Middle frontal gyrus (tissue), 1 donor: ENCODE data around the gene TH.
"Not testable (repeated sequence)": the region's sequence is repeated elsewhere in the genome, so short reads cannot be mapped to it uniquely, and the experiment has no call there.

ENCODE experiments used
- DNase-seq: peaks from one replicate; pipeline ENCODE4 v3.0.0-alpha.2; 2015; ENCODE audit warnings: low spot score; ENCODE audit errors: extremely low spot score

The TH gene

DNA sequence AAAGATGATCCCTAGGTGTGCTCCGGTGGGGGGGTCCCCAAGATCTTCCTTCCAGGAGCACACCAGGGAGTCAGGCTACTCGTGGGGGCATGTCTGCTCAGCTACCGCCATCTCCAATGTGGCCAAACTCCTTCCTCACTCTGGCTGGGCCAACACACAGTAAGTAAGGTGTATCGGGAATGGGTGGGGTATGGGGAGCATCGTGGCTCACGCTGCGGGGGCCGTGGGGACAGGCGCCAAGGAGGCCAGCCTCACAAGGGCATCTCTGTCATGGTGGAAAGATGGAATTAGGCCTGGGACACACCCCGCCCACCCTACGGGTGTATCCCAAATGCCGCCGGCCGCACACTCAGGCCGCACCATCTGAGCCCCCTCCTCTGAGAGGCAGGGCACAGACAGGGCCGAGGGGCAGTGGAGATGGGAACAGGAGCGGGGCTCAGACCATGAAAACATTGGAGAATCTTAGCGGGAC is 40.7 kb downstream of the TH start:
- no peak for DNase-seq

DNA sequence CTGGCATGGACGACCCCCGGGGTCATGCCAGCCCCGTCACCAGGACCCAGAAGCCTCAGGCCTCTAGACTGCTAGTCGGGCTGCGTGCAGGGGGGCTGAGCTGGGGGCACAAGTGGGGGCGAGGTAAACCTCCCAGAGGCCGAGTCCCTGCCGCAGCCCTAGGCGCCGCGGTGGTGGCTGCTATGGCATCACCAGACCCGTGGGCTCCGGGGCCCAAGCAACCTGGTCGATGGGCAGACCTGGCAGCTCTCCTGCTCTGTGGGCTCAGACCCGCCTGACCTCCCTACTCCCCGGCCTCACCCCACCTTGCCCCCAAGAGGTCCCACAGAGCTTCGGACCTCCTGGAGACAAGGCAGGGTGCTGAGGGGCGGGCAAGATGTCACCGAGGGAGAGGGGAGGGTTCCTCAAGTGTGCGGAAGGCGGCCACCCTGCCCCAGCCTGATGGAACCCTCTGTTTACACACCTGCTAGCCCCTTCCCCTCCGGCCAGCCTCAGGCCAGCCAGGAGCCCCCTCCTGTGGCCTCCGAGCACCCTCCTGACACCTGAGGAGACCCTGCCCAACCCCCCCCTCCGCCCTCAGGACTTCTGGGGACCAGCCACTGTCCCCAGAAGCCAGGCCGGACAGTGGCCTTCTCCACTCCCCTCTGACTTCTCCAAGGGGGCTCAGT is 41.8 kb downstream of the TH start:
- DNase-seq, result no peak

DNA sequence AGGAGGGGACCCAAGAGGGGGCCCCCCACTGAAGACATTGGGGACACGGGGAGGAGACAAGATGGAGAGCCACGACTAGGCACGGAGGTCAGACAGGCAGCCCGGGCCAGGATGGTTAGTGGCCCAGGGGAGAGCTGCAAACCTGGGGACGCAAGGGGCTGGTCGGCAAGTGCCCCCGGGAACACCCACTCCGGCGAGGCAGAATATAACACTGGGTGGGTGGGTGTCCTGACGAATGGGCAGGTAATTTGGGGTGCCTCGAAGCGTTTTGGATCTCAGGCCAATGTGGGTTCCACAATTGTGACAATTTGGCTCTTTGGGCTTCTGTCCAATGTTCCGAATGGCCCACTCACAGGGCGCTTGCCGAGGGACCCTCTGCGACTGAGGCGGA is 42.3 kb downstream of the TH start:
- no peak for DNase-seq

DNA sequence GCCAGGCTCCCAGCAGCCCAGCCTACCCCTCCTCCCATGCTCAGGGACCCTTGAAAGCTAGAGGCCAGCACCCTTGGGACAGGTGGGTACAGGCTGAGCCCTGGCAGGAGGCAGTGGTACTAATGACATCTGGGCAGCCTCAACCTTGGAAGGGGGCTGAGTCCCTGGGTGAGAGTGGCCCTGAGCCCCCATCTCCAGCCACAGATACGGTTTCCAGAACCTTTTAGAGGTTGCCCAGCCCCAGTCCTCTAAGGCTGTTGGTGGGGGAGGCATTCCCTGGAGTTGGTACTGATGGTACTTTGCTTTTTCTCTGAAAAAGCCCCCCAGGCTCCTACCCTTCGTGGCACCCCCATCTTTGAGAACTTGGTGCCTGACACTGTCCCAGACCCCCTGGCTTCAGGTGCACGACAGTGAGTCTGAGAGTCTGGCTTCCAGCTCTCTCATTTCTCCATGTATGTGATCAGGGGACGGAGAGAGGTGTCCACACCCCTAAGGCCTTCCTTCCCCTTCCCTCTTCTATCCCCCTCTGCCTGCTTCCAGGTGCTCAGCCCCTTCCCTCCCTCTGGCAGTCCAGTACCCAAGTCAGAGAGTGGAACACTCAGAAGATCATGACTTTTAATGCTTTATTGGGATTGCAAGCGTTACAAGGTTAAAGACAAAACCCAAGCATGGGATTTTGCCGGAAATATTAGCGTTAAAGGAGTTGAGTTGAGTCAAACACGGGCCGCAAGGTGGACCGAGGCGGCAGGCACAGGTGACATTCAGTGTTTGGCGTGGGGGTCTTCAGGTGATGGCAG is 42.9 kb downstream of the TH start:
- no peak for DNase-seq

DNA sequence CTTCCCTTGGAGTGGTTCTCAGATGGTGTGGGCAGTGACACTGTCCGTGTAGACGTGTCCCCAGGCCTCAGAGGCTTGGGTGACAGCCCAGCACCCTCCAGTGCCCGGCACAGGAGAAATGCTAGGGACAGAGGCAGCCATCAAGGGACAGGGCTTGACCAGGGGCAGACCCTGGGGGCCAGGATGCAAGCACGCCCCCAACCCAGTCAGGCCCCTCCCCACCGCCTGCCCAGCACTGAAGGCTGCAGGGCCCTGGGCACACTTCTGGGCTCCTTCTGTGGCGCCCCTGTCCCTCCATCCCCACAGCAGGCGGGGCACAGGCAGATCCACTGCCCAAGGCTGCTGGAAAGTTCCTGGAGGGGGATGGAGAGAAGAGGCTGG is 43.5 kb downstream of the TH start:
- DNase-seq, result no peak

DNA sequence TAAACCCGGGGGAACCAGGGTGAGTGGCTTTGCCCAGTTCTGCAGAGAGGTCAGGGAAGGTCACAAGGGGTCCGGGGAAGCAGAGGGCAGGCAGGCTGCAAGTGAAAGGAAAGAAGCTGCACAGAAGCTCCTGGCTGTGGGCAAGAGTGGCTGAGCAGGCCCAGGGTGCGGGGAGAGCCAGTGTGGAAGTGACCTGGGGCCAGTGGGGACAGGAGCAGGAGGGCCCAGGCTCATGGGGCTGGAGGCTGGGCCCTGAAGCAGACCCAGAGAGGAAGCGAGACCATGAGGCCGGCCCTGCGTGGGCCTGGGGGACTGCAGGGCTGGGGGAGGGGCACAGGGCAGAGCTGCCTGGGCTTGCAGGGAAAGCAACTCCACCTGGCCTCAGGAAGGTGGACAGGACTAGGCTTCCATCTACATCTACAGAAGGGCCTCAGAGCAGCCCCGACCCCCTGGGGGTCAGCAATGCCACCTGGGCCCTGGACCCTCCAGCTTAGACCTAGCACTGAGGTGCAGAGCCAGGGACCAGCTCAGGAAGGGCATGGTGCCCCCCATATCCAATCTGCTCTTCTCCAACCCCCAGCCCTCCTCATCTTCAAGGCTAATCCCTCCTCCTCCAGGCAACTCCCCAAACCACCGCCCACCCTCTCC is 44.0 kb downstream of the TH start:
- no peak for DNase-seq

DNA sequence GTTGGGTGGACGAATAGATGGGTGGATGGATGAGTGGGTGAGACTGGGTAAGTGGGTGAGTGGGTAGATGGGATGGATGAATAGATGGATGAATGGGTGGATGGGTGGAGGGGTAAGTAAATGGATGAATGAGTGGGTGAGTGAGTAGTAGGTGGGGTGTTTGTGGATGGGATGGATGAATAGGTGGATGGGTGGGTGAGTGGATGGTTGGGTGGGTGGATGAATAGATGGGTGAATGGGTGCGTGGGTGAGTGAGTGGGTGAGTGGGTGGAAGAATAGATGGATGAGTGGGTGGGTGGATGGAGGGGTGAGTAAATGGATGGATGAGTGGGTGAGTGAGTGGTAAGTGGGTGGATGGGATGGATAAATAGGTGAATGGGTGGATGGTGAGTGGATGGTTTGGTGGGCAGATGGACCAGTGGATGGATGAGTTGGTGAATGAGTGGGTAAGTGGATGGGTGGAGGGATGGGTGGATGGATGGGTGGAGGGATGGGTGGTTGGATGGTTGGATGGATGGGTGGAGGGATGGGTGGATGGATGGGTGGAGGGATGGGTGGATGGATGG is 45.0 kb downstream of the TH start:
- no peak for DNase-seq

DNA sequence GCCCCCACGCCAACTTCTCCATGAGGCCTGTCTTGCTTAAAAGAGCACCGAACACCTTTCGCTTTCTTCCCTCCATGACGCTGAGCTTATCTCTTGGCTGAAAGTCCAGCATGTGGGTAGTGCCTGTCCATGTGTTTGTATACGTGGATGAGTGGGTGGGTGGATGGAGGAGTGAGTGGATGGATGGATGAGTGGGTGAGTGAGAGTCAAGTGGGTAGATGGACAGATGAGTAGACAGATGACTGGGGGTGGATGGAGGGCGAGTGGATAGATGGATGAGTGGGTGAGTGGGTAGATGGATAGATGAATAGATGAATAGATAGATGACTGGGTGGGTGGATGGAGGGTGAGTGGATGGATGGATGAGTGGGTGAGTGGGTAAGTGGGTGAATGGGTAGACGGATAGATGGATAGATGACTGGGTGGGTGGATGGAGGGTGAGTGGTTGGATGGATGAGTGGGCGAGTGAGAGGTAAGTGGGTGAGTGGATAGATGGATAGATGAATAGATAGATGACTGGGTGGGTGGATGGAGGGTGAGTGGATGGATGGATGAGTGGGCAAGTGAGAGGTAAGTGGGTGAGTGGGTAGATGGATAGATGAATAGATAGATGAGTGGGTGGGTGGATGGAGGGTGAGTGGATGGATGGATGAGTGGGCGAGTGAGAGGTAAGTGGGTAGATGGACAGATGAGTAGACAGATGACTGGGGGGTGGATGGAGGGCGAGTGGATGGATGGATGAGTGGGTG is 46.7 kb downstream of the TH start:
- not testable (repeated sequence) for DNase-seq

DNA sequence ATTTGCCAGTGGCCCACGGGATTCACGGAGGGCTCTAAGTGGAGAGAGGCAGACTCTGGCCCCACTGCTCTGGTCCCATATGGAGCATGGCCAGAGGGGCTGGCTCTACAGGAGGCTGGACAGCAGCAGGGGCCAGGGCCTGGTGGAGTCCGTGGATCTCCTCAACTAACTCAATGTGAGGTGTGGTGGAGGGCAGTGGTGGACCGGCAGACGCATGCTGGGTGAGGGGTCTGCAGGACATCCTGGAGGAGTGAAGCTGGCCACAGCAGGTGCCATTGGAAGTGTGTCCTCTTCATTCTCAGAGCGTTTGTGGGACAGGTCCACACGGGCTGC is 48.0 kb downstream of the TH start:
- no peak for DNase-seq

DNA sequence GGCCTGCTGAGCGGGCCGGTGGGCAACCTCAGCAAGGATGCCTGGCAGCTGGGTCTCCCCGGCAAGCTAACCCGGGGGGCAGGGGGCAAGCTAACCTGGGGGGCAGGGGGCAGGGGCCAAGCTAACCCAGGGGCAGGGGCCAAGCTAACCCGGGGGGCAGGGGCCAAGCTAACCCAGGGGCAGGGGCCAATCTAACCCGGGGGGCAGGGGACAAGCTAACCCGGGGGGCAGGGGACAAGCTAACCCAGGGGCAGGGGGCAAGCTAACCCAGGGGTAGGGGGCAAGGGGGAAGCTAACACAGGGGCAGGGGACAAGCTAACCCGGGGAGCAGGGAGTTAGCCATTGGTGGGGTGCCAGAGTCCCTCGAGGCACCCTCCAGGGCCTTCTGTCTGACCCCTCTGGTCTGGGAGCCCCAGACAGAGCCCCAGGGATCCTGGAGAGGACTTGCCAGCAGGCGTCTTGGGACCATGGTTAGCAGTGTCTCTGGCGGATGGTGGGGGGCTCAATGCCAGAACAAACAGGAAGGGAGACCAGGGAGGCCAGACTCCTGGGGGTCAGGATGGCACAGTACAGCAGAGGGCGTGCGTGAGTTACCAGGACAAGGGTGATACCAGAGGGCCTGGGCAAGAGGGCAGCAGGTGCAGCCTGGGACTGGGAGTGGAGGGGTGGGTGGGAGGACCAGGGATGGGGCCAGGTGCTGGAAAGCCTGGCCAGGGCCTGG is 48.5 kb downstream of the TH start:
- DNase-seq, result no peak

DNA sequence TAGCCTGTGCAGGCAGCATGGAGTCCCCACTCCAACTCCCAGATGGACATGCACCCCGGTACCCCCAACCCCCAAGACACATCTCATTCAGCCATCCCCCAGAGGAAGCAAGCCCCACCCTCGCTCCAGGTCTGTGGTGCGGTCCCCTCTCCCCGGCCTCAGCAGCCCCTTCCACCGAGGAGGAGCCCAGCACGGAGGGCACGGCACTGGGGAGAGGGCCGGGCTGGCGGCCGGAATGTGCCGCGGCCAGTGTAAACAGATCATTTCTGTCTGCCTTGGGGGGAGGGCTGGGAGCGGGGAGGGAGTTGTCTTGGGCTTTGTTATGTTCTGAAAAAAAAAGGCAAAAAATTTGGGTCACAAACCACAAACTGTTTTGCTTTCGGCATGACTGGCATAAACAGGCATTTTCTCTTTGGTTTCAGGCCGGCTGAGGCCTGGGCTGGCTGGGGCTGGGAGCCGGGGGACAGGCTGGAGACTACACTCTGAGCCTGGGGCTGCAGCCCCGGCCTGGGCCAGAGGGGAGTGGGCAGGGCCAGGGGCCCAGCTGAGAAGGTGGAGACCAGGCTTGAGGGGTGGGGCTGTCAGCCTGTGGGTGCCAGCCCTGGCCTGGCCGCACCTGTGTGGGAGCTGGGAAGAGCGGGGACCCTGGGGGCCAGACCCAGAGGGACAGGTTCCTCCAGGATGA is 49.3 kb downstream of the TH start:
- DNase-seq, result no peak

DNA sequence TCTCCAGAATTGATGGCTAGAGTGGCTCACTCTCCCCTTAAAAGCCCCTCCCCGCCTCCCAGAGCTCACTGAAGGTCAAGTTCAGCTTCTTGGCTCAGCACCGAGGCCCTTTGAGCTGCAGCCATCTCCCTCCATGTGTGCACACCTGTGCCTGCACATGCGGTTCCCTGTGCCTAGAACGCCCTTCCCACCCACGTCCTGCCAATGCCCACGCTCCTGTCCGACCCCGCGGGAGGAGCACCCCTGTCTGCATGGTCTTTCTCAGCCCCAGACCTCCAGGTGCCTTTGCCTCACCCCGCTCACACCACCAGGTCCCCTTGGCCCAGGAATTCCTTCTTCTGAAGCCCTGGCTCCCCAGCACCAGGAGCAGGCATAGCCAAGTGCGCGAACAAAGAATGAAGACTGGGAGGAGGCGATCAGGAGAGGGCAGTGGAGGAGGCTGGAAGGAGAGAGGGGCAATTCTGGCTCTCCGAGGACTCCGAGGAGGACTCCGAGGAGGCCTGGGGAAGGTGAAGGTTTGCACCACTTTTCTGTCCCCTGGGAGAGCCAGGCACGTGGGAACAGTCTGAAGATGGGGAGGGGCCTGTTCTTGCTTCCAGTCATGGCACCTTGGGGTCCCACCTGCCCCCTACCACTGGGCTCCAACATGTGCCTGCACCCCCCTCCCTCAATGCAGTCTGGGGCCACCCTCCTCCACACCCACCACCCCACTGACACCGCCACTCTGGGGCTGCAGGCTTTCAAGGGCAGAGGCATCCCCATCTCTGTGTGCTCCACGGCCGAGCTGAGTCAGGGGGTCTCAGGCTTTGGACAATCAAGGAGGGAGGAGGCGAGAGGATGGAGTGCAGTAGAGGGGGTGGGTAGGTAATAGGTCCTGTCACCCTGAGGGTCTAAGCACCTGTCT is 50.1 kb downstream of the TH start:
- DNase-seq, result no peak

DNA sequence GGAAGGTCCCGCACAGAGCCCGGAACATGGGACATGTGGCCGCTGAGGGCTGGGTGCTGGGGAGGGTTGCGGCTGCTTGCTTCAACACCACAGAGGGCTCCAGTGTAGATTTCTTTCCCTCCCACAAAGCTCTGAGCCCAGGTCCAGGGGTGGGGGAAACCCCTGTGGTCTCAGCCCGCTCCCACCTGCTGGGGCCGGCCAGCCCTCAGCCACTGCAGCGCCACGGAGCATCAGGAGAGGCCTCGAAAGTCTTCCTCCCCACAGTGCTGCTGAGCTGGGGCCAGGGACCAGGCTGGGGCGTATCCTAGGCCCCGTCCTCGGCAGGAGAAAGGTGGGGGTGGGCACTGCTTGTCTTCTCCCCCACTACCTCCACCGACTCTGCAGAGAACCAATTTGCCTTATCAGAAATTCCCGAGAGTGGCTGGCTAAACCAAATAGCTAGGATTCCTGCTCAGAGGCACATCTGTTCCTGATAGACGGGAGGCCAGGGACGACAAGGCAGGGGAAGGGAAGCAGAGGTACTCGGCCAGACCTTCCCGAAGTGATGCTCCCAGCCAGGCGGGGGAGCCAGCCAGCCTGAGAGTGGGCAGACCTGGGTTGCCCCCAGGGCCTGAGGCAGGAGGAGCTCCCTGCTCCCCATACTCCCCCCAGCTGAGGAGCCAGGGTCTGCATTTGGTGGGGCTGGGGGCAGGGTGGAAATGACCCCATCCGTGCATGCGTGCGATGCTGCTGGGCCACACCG is 51.1 kb downstream of the TH start:
- no peak for DNase-seq

DNA sequence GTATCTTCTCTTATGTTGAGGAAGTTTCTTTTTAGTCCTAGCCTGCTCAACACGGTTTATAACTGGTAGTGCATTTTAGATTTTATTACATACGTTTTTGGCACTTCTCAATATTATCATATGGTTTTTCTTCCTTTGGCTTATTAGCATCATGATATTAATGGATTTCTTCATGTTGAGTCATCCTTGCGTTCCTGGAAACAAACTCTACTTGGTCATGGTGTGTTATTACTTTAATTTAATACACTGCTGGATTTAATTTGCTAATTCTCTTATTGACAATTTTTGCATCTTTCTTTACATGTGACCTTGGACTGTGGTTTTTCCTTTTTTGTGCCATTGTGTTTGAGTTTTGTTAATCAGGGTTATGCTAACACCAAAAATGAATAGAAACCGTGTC is 52.9 kb downstream of the TH start:
- no peak for DNase-seq

DNA sequence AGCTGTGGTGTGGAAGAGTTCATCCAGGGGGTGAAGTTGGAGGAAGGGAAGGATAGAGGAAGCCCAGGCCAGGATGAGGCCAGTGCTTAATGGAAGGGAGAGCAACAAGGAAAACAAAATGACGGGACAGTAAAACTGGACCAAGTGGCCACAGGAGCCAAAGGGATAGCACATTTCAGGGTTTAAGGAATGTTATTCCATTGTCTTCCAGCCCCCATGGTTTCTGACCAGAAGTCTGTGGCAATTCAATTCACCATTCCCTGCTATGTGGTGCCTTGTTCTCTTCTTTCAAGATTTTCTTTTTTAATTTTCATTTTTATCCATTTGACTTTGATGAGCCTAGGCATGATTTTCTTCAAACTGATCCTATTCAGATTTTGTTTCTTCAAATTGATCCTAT is 54.9 kb downstream of the TH start:
- DNase-seq, result no peak

DNA sequence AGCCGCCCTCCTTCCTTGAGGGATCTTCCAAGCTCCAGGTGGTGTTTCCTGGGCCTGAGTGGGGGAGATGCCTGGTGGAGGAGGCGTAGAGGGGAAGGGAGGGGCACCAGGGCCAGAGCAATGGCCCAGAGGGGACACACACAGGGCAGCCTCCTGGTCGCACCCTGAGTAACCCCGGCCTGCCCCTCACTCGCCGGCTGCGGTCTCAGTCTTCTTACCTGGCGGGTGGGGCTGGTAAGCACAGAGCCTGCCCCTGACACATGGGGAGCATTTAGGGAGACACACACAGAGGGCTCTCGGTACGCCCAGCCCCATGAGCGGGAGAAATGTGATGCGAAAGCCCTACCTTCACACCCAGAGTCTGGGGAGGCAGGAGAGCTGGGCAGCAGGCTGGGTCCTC is 56.3 kb downstream of the TH start:
- DNase-seq, result no peak

DNA sequence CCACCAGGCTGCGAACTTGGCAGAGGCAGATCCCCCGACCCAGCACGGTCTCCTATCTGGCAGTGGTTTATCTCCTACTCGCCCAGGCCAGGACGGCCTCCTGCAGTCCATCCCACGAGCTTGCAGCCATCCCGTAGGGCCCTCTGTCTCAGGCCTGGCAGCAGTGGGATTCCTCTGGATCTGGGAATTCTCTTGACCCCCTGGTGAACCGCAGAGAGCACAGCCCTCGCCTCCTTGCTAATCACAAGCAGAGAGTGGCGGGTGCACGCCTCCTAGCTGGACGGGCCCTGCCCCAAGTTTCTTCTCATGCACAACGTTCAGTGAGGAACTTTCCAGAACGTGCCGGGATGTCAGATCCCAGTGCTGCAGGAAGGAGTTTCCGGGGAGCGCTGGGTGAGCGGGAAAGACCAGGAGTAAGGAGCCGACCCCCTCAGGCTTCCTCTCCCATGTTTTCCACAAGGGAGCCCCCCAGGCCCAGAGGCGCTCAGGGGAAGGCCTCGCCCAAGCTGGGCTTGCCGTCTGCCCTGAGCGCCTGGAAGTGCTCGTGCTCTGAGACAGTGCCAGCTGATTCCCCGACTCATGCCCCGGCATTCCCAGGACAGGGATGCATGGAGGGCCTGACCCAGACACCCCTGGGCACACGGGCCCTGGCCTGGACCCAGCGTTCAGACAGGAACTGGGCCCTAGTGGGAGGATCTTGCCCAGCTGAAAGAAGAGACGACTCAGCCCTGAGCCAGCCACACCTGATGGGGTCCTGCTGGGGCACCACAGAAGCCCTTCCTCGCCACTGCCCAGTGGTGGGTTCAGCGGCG is 57.0 kb downstream of the TH start:
- no peak for DNase-seq
